B cell (primary cell): Measurements from ENCODE around the gene CEP128. TPM values are rescaled to one million over a fixed set of nuclear protein-coding genes. Genes with fewer than 3 reads are reported as not detected.

Source experiments
- ATAC-seq: fragments of 200-7000 bp; cut with Tn5 transposase; one replicate; pipeline ENCODE4 v1.10.0; 2021; ENCODE audit warnings: low read depth, mild to moderate bottlenecking, moderate number of reproducible peaks, moderate library complexity
- CTCF ChIA-PET: fragments of 350-600 bp; sonication (Branson Sonifier 250); formaldehyde crosslinking; loops from one replicate; lab custom pipeline; 2021; ENCODE audit warnings: antibody characterized with exemption, inconsistent platforms; lab: Charles Lee
- POLR2A ChIA-PET: fragments of 350-600 bp; sonication (Branson Sonifier 250); formaldehyde crosslinking; loops from one replicate; lab custom pipeline; 2021; ENCODE audit warnings: antibody characterized with exemption; lab: Charles Lee
- DNase-seq: peaks from one replicate; pipeline ENCODE4 v3.0.0; 2013
- H2AFZ ChIP-seq: 2 replicates; pipeline ENCODE4 v1.6.1; 2012; ENCODE audit warnings: mild to moderate bottlenecking, low read depth, low read length; ENCODE audit not compliant: insufficient read depth, poor library complexity, severe bottlenecking
- H3K27ac ChIP-seq, 2 donors: 1 replicate in 1 of 2; 2 replicates in 1 of 2; pipeline ENCODE4 v1.5.1; 2012 to 2013; ENCODE audit warnings: low read length in 2 of 2, mild to moderate bottlenecking in 2 of 2, moderate library complexity in 1 of 2
- H3K27me3 ChIP-seq, 4 experiments: fragments of 200-600 bp in 1 of 4; sonication (generic) in 1 of 4; replicated peaks in 1 of 4; 1 replicate in 2 of 4; 2 replicates in 2 of 4; pipeline versions ENCODE4 v1.6.1 to v1.7.0; 2013 to 2016; ENCODE audit warnings: low read length in 3 of 4, mild to moderate bottlenecking in 2 of 4, mixed read lengths in 1 of 4, moderate library complexity in 1 of 4; ENCODE audit not compliant: insufficient read depth in 4 of 4, control insufficient read depth in 3 of 4; ENCODE audit errors: control extremely low read depth in 1 of 4
- H3K36me3 ChIP-seq, 2 experiments: replicated peaks in 1 of 2; 1 replicate in 1 of 2; 2 replicates in 1 of 2; pipeline versions ENCODE4 v1.6.1 to v1.7.1; 2013; ENCODE audit warnings: low read length in 1 of 2; ENCODE audit not compliant: insufficient read depth in 2 of 2, control insufficient read depth in 1 of 2; ENCODE audit errors: control extremely low read depth in 1 of 2, extremely low read depth in 1 of 2
- H3K4me1 ChIP-seq, 2 donors: fragments of 200-600 bp in 1 of 2; sonication (generic) in 1 of 2; 1 replicate in 1 of 2; 2 replicates in 1 of 2; pipeline versions ENCODE4 v1.5.1 to v1.6.1; 2013 to 2017; ENCODE audit warnings: low read length in 2 of 2; ENCODE audit not compliant: control insufficient read depth in 2 of 2, insufficient read depth in 2 of 2
- H3K4me2 ChIP-seq: replicated peaks from 2 replicates; pipeline ENCODE3; 2012; ENCODE audit warnings: mild to moderate bottlenecking, low read depth, low read length; ENCODE audit not compliant: poor library complexity, severe bottlenecking
- H3K4me3 ChIP-seq, 5 experiments: fragments of 200-600 bp in 1 of 5; sonication (generic) in 1 of 5; 1 replicate in 3 of 5; 2 replicates in 2 of 5; pipeline versions ENCODE4 v1.5.1 to v1.7.0; 2011 to 2016; ENCODE audit warnings: low read length in 4 of 5, mild to moderate bottlenecking in 4 of 5, low read depth in 2 of 5, control low read depth in 1 of 5, moderate library complexity in 1 of 5; ENCODE audit not compliant: insufficient read depth in 1 of 5; ENCODE audit errors: control extremely low read depth in 1 of 5, extremely low read depth in 1 of 5
- H3K79me2 ChIP-seq: fragments of 200-600 bp; sonication (generic); one replicate; pipeline ENCODE4 v1.6.0; 2016; ENCODE audit warnings: low read length; ENCODE audit not compliant: control insufficient read depth, insufficient read depth
- H3K9ac ChIP-seq: fragments of 200-600 bp; sonication (generic); 2 replicates; pipeline ENCODE4 v1.6.1; 2017; ENCODE audit warnings: mild to moderate bottlenecking, low read length, moderate library complexity
- H3K9me3 ChIP-seq, 3 donors: one replicate each; pipeline versions ENCODE4 v1.6.1 to v1.7.1; 2013; ENCODE audit warnings: low read length in 2 of 3; ENCODE audit not compliant: control insufficient read depth in 2 of 3, insufficient read depth in 1 of 3; ENCODE audit errors: control extremely low read depth in 1 of 3
- H4K20me1 ChIP-seq: 2 replicates; pipeline ENCODE4 v1.6.0; 2012; ENCODE audit warnings: mild to moderate bottlenecking, low read length; ENCODE audit not compliant: insufficient read depth, control insufficient read depth, poor library complexity, severe bottlenecking
- H3K27ac Mint-ChIP-seq: one replicate; pipeline ENCODE4 v1.8.0; 2021; ENCODE audit warnings: mixed read lengths
- H3K27me3 Mint-ChIP-seq: one replicate; pipeline ENCODE4 v1.8.0; 2021; ENCODE audit warnings: mixed read lengths
- H3K4me1 Mint-ChIP-seq: one replicate; pipeline ENCODE4 v1.8.0; 2021; ENCODE audit warnings: mixed read lengths
- H3K4me3 Mint-ChIP-seq: one replicate; pipeline ENCODE4 v1.8.0; 2021; ENCODE audit warnings: mixed read lengths
- H3K9me3 Mint-ChIP-seq: one replicate; pipeline ENCODE4 v1.8.0; 2022; ENCODE audit warnings: mixed read lengths; ENCODE audit not compliant: insufficient read depth
- CTCF ChIP-seq: fragments of 200-600 bp; IDR thresholded peaks from one replicate; pipeline ENCODE4 v1.8.0; 2022; ENCODE audit warnings: antibody characterized with exemption, mild to moderate bottlenecking
- EZH2 ChIP-seq: IDR thresholded peaks from 2 replicates; pipeline ENCODE4 v1.6.1; 2012; ENCODE audit warnings: borderline replicate concordance, low read depth, mild to moderate bottlenecking, moderate library complexity, low read length; ENCODE audit not compliant: insufficient read depth, poor library complexity, severe bottlenecking
- WGBS: methylation state at CpG from one replicate; pipeline ENCODE4 v1.1.5; 2013; ENCODE audit warnings: missing lambda C conversion rate; ENCODE audit not compliant: insufficient coverage; 5-methylcytosine and 5-hydroxymethylcytosine counted together
- intact Hi-C: fragments of 100-400 bp; cut with micrococcal nuclease; formaldehyde crosslinking; loops from one replicate; pipeline ENCODE4 v1.10.0; 2022
- polyA plus RNA-seq: library from polyadenylated mRNA; depleted of rRNA; stranded (reverse); fragments of >200 nt; gene quantifications from 2 replicates; pipeline ENCODE4 v1.2.3, GENCODE V29; 2012
- total RNA-seq, 2 donors: library from RNA; stranded (reverse); fragments of 120-200 nt in 1 of 2; gene quantifications; 1 replicate in 1 of 2; 2 replicates in 1 of 2; pipeline versions ENCODE4 v1.2.3 to v1.2.4, GENCODE V29; 2013 to 2022

The CEP128 gene
- total and polyA plus RNA-seq, 2 donors (not counting 1 experiment from before 2014, with no cell fraction given): 1.1 to 31.6 TPM

GRCh38 chr14:80663541-80663940 lies 278.0 kb downstream of the CEP128 start:
- TF ChIP-seq EZH2 (no peak), CTCF (no peak)
- no peaks in the 10 kb centered on the region for H3K4me1 ChIP-seq
- ChIA-PET CTCF (no interaction called here), POLR2A (no interaction called here)
- H3K4me2 ChIP-seq: no peak overlapping the region
- WGBS: 88% methylated on average over 2 of the region's 2 CpGs
- H4K20me1 ChIP-seq: no peaks in the 10 kb centered on the region
- H3K9me3 ChIP-seq: peaks cover 0 to 1% (median 0%) of the 10 kb centered on the region in 3 donors
- Mint-ChIP-seq H3K4me1 (no peaks in the 10 kb centered on the region), H3K27me3 (no peaks in the 10 kb centered on the region), H3K27ac (no peak overlapping the region), H3K4me3 (no peak overlapping the region), H3K9me3 (peaks cover 5% of the 10 kb centered on the region)
- ATAC-seq (no peak), DNase-seq (no peak)
- H2AFZ ChIP-seq: no peak overlapping the region
- no peaks in the 10 kb centered on the region for H3K36me3 ChIP-seq
- no peak overlapping the region for H3K4me3 ChIP-seq
- H3K79me2 ChIP-seq: no peaks in the 10 kb centered on the region
- no peak overlapping the region for H3K27ac ChIP-seq
- no peak overlapping the region for H3K9ac ChIP-seq
- no peaks in the 10 kb centered on the region for H3K27me3 ChIP-seq
- intact Hi-C loops: no loop called here

GRCh38 chr14:80659783-80660182 lies 281.8 kb downstream of the CEP128 start:
- no CpG with 5 or more reads among the region's 2 CpGs for WGBS

More at GRCh38 chr14:80659783-80660182, 281.8 kb downstream of the CEP128 start:
- ChIA-PET CTCF (no interaction called here), POLR2A (no interaction called here)
- H3K9me3 Mint-ChIP-seq: no peaks in the 10 kb centered on the region
- H3K9ac ChIP-seq: no peak overlapping the region
- no peak overlapping the region for H2AFZ ChIP-seq
- no peak for DNase-seq
- no peaks in the 10 kb centered on the region for H3K36me3 ChIP-seq
- no peaks in the 10 kb centered on the region for H3K4me1 ChIP-seq
- intact Hi-C loops: no loop called here
- no peaks in the 10 kb centered on the region for H4K20me1 ChIP-seq
- TF ChIP-seq EZH2 (no peak), CTCF (no peak)
- ATAC-seq: no peak
- H3K4me2 ChIP-seq: no peak overlapping the region
- no peak overlapping the region for H3K4me3 ChIP-seq
- H3K9me3 ChIP-seq: no peaks in the 10 kb centered on the region
- H3K4me1 Mint-ChIP-seq: no peaks in the 10 kb centered on the region
- no peaks in the 10 kb centered on the region for H3K27me3 Mint-ChIP-seq
- no peaks in the 10 kb centered on the region for H3K27me3 ChIP-seq
- no peaks in the 10 kb centered on the region for H3K79me2 ChIP-seq
- no peak overlapping the region for H3K27ac Mint-ChIP-seq
- H3K4me3 Mint-ChIP-seq: no peak overlapping the region
- H3K27ac ChIP-seq: no peak overlapping the region
